ENCODE measurements around the gene DPF3.

- no peak for TF ChIP-seq POLR2A (IDR thresholded peaks at IDR 0.05; ENCODE audit: low read depth, low read length)
- no peak for TF ChIP-seq POLR2AphosphoS5 (IDR thresholded peaks at IDR 0.05; ENCODE audit: low read depth, low read length)
- TF ChIP-seq TAF1 (IDR thresholded peaks at IDR 0.05; ENCODE audit: low read depth, low read length): no peak
- TF ChIP-seq PAX5 (IDR thresholded peaks at IDR 0.05; ENCODE audit: insufficient read depth, low read length, severe bottlenecking): no peak
- TF ChIP-seq SPI1 (IDR thresholded peaks at IDR 0.05; ENCODE audit: low read depth, low read length): no peak
- TF ChIP-seq POU2F2 (IDR thresholded peaks at IDR 0.05; ENCODE audit: low read depth, low read length): no peak
These were observed 2.2 kb downstream of the DPF3 start for GRCh38 chr14:72891666-72892102.
